ENCODE measurements around the gene MYO5B.

- no peak for TF ChIP-seq CTCF (IDR thresholded peaks at IDR 0.05)
- no peak for TF ChIP-seq POLR2A (IDR thresholded peaks at IDR 0.05)
Observed at GRCh38 chr18:49875783-49876182, 319.2 kb downstream of the MYO5B start.
